Smooth muscle cell of bladder (primary cell): ENCODE measurements around the gene COL16A1. TPM values are rescaled to one million over a fixed set of nuclear protein-coding genes. Genes with fewer than 3 reads are reported as not detected.

Source experiments
- total RNA-seq: library from RNA; depleted of rRNA; stranded (reverse); fragments of >200 nt; gene quantifications from 2 replicates; pipeline ENCODE4 v1.2.3, GENCODE V29; 2014

Gene COL16A1
- 137 and 140 TPM in 2 replicates for total RNA-seq

DNA sequence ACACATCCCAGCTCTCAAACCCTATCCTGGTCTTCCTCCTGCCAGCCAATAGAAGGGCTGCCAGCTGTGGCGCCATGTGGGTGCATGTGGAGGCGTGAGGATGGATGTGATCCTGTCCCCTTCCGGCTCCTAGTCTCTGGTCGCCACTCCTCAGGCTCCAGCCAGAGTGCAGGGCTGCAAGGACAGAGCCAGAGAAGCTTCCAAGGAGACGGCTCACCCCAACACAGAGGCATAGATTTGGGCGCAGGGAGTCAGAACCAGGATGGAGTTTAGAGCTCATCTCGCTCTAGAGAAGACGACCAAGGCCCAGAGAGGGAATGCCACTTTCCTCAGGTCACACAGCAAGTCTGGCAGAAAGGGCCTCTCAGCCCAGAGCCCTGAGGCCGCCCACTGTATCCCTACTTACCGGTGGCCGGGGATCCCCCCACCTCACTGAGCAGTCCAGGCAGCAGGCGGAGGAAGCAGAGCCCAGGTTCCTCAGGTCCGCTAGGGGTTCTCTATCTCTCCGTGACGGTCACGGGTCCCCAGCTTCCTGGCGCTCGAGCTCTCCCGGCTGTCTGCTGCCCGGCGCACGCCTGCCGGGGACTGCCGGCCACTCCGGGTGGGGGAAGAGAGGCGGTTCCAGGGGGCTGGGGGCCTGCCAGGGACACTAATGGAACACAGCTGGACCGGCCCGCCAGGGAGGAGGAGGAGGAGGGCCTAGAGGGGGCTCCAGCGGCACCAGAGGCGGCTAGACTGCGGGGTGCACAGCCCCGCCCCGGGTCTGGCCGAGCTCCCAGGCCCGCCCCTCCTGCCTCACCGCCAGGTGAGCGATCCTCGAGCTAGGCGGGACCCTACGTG lies at the start of gene COL16A1:
Gene COL16A1 (minus strand): TSS at position 587 of the 840 bp plus-strand sequence. CDS start 1,824 bp downstream, outside the sequence.

GRCh38 chr1:31644560-31645273 lies 59.1 kb downstream of the COL16A1 start, which contains the start of gene PEF1:
Gene PEF1 (minus strand): TSS chr1:31644876. CDS start chr1:31644864, 12 bp downstream.

GRCh38 chr1:31617218-31617915 lies 86.5 kb downstream of the COL16A1 start, which contains the start of gene HCRTR1:
Gene HCRTR1 (plus strand): TSS chr1:31617689. CDS start chr1:31619193, 1,504 bp downstream.

Other genes with a start within 250 kb of the COL16A1 start
- 15.1 and 21.1 TPM in 2 replicates for gene TINAGL1, start 127.5 kb downstream of the COL16A1 start, total RNA-seq
- gene HCRTR1, start 86.3 kb downstream of the COL16A1 start, total RNA-seq: not detected in 2 replicates
- 70.1 and 79.0 TPM in 2 replicates for gene PEF1, start 59.1 kb downstream of the COL16A1 start, total RNA-seq
- gene ADGRB2, start 60.3 kb upstream of the COL16A1 start, total RNA-seq: 5.0 and 7.0 TPM in 2 replicates
- gene SPOCD1, start 112.0 kb upstream of the COL16A1 start, total RNA-seq: 14.2 and 20.0 TPM in 2 replicates
- gene PTP4A2, start 234.4 kb upstream of the COL16A1 start, total RNA-seq: 418 and 546 TPM in 2 replicates